Loucy (cell line): ENCODE results near the gene ITPKB.
A peak's percentile ranks its signal among the peaks of the same experiment; 100 is the strongest.

Experiments
- H2AFZ ChIP-seq: fragments of 200-600 bp; sonication (generic); 2 replicates; pipeline ENCODE4 v1.6.0; 2016; ENCODE audit warnings: antibody characterized with exemption, mild to moderate bottlenecking, low read length, moderate library complexity
- H3F3A ChIP-seq: fragments of 200-600 bp; 2 replicates; pipeline ENCODE4 v1.6.0; 2016; ENCODE audit warnings: antibody characterized with exemption, low read depth, mild to moderate bottlenecking
- H3K27me3 ChIP-seq: fragments of 200-600 bp; sonication (generic); 2 replicates; pipeline ENCODE4 v1.6.1; 2014; ENCODE audit warnings: low read length, mild to moderate bottlenecking; ENCODE audit not compliant: insufficient read depth, poor library complexity, severe bottlenecking
- H3K36me3 ChIP-seq: fragments of 200-600 bp; sonication (generic); 2 replicates; pipeline ENCODE4 v1.6.1; 2016; ENCODE audit warnings: low read length; ENCODE audit not compliant: insufficient read depth
- H3K4me1 ChIP-seq: fragments of 200-600 bp; sonication (generic); 2 replicates; pipeline ENCODE4 v1.5.1; 2014; ENCODE audit warnings: low read length, mild to moderate bottlenecking; ENCODE audit not compliant: insufficient read depth, poor library complexity, severe bottlenecking
- H3K4me2 ChIP-seq: fragments of 200-600 bp; sonication (generic); 2 replicates; pipeline ENCODE4 v1.6.0; 2014; ENCODE audit warnings: antibody characterized with exemption, low read length, low read depth, mild to moderate bottlenecking; ENCODE audit not compliant: poor library complexity, severe bottlenecking
- H3K4me3 ChIP-seq: fragments of 200-600 bp; sonication (generic); 2 replicates; pipeline ENCODE4 v1.5.1; 2014; ENCODE audit warnings: low read length, mild to moderate bottlenecking, mixed read lengths; ENCODE audit not compliant: poor library complexity, severe bottlenecking
- H3K79me2 ChIP-seq: fragments of 200-600 bp; sonication (generic); 2 replicates; pipeline ENCODE4 v1.6.1; 2014; ENCODE audit warnings: low read length; ENCODE audit not compliant: insufficient read depth
- H3K9ac ChIP-seq: fragments of 200-600 bp; sonication (generic); 2 replicates; pipeline ENCODE4 v1.6.0; 2014; ENCODE audit warnings: mild to moderate bottlenecking, low read depth, low read length, moderate library complexity; ENCODE audit not compliant: poor library complexity, severe bottlenecking
- H3K9me2 ChIP-seq: fragments of 200-600 bp; sonication (generic); replicated peaks from 2 replicates; pipeline ENCODE4 v1.6.1; 2016; ENCODE audit warnings: low read depth, low read length, mixed read lengths
- H3K9me3 ChIP-seq: fragments of 200-600 bp; sonication (generic); 2 replicates; pipeline ENCODE4 v1.6.1; 2014; ENCODE audit warnings: mild to moderate bottlenecking, antibody characterized with exemption, low read length, low read depth; ENCODE audit not compliant: insufficient read depth
- H4K20me1 ChIP-seq: fragments of 200-600 bp; sonication (generic); 2 replicates; pipeline ENCODE4 v1.6.0; 2014; ENCODE audit warnings: antibody characterized with exemption, low read length, mild to moderate bottlenecking; ENCODE audit not compliant: insufficient read depth, poor library complexity, severe bottlenecking
- EZH2phosphoT487 ChIP-seq: fragments of 200-600 bp; IDR thresholded peaks from 2 replicates; pipeline ENCODE4 v1.6.1; 2018; ENCODE audit warnings: antibody characterized with exemption, mild to moderate bottlenecking, moderate library complexity, borderline replicate concordance
- TF ChIP-seq, protein P1 (sequence below): fragments of 200-600 bp; sonication (generic); conservative IDR thresholded peaks from 2 replicates; pipeline ENCODE4 v1.5.1; 2014; ENCODE audit warnings: mild to moderate bottlenecking, antibody characterized with exemption, low read length

ITPKB gene

DNA sequence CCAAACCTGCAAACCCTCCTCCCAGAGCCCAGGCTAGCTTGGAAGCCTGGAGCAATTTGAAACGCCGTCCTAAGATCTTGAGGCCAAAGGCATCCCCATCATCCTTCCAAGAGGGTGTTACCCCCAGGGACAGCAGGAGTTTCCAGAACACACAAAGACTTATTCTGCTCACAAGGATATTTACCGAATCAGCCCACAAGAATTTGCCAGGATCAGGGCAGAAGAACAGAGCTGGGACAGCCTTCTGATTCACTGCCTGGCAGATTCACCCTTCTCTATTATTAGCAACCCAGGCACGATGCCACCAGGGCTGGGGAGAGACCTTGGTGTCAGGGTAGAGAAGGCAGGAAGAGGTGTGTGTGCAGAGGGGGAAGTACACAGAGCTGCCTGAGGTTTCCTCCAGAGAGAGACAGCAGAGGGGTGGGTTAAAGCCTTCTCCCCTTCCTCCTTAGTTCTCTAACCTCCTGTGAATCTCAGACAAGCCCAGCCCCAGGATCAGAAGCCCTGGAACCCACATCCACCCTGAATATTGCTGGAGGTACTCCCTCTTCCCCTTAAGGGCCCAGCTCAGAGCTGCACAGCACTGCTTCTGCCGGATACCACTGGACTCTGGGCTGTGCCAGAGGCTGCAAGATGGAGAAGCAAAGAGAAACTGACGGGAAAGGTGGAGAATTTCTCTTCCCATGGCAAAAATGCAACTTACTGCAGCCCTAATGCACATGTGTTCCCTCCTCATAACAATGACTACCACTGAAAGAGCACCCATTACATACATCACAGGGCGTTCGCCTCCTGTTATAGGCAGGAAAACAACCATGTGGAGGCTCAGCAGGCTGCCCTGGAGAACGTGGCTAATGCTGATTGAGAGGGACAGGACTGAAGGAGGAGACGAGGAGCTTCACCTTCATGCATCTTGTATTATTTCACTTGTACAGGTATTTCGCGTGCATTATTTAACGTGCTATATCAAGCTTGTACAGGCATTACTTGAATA, 61.8 kb downstream of the ITPKB start:
- Histone ChIP-seq H3K4me1 (peaks cover 65% of the 10 kb centered on the region), H3K4me2 (peak overlapping the region; percentile 99), H3K27me3 (no peaks in the 10 kb centered on the region), H4K20me1 (no peaks in the 10 kb centered on the region), H3K4me3 (peak overlapping the region; percentile 70), H3K79me2 (peaks cover 89% of the 10 kb centered on the region), H3K9ac (peak overlapping the region; percentile 77), H3K9me2 (no peaks in the 10 kb centered on the region), H3K36me3 (peaks cover 8% of the 10 kb centered on the region; the same call in 1 of the 2 replicates), H3F3A (peaks cover 22% of the 10 kb centered on the region), H3K9me3 (no peaks in the 10 kb centered on the region), H2AFZ (no peak overlapping the region)
- TF ChIP-seq, protein P1, sequence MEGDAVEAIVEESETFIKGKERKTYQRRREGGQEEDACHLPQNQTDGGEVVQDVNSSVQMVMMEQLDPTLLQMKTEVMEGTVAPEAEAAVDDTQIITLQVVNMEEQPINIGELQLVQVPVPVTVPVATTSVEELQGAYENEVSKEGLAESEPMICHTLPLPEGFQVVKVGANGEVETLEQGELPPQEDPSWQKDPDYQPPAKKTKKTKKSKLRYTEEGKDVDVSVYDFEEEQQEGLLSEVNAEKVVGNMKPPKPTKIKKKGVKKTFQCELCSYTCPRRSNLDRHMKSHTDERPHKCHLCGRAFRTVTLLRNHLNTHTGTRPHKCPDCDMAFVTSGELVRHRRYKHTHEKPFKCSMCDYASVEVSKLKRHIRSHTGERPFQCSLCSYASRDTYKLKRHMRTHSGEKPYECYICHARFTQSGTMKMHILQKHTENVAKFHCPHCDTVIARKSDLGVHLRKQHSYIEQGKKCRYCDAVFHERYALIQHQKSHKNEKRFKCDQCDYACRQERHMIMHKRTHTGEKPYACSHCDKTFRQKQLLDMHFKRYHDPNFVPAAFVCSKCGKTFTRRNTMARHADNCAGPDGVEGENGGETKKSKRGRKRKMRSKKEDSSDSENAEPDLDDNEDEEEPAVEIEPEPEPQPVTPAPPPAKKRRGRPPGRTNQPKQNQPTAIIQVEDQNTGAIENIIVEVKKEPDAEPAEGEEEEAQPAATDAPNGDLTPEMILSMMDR, result no peak; the same call in 1 of the 2 replicates
- TF ChIP-seq EZH2phosphoT487, result no peak

DNA sequence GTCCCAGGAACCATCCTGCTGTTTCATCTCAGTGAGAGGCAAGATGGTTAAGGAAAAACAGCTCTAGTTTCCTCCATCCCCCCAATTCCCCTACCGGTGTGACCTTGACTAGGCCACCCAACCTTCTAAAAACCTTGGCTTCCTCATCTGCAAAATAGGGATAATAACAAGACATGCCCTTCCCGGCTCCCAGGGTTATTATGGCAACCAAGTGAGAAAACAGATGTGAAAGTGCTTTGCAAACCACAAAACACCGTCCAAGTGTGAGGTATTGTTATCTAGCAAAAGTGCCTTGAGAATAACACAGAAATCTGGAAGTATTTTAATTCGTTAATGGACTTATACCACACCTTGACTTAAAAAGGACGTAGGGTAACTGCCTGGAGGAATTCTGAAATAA, 62.7 kb downstream of the ITPKB start:
- Histone ChIP-seq H3K9ac (peak overlapping the region; percentile 77), H3K27me3 (no peaks in the 10 kb centered on the region), H3K9me3 (no peaks in the 10 kb centered on the region), H2AFZ (no peak overlapping the region), H3K9me2 (no peaks in the 10 kb centered on the region), H3K4me1 (peaks cover 74% of the 10 kb centered on the region), H4K20me1 (no peaks in the 10 kb centered on the region), H3K4me2 (peak overlapping the region; percentile 99), H3K79me2 (peaks cover 89% of the 10 kb centered on the region), H3K4me3 (peak overlapping the region; percentile 70), H3F3A (peaks cover 22% of the 10 kb centered on the region), H3K36me3 (peaks cover 17% of the 10 kb centered on the region; the same call in 1 of the 2 replicates)
- TF ChIP-seq EZH2phosphoT487, result no peak
- TF ChIP-seq, protein P1, result no peak

DNA sequence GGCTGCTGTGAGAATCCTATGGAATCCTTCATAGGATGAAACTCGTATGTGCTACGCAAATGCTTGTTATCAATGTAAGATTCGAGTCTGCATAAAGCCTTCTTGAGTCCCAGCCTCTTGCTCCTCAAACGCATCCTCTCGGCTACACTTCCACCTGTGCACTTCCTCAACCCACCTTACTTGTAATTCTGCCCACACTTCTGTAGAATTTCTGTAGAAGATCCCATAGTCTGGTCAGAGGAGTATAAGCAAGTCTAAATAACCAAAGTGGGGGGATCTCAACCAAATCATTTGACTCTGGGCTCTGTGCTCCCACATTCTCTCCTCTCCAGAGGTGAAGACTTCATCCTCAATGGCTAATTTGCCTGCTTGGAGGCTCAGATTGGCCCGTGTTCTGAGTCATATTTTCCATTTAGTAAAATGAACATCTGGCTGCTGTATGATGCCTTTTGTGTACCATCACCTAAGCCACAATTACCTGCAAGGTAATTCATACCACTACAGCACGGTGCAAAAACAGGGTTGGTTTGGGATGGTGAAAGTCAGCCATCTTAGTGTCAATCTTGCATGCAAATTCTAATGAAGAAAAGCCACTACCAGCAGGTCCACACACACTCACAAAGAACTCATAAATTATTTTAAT, 63.2 kb downstream of the ITPKB start:
- TF ChIP-seq, protein P1, result no peak
- Histone ChIP-seq H4K20me1 (no peaks in the 10 kb centered on the region), H2AFZ (no peak overlapping the region), H3K79me2 (peaks cover 89% of the 10 kb centered on the region), H3F3A (peaks cover 22% of the 10 kb centered on the region), H3K36me3 (peaks cover 23% of the 10 kb centered on the region; the same call in 1 of the 2 replicates), H3K9me3 (no peaks in the 10 kb centered on the region), H3K4me2 (peak overlapping the region; percentile 99), H3K9me2 (no peaks in the 10 kb centered on the region), H3K4me3 (peak overlapping the region; percentile 70), H3K9ac (peak overlapping the region; percentile 77), H3K27me3 (no peaks in the 10 kb centered on the region), H3K4me1 (peaks cover 80% of the 10 kb centered on the region)
